Ovary (tissue), 10 donors: ENCODE data around the gene OR11H7. TPM values are rescaled to one million over a fixed set of nuclear protein-coding genes. Genes with fewer than 3 reads are reported as not detected.

Experiments used
- DNase-seq, 5 donors: peaks; one replicate each; pipeline ENCODE4 v3.0.0-alpha.2; 2019 to 2020
- H3K27ac ChIP-seq, 2 donors: fragments of 200-600 bp; one replicate each; pipeline versions ENCODE4 v1.5.1 to v1.8.0; 2019 to 2022
- H3K27me3 ChIP-seq: fragments of 200-600 bp; one replicate; pipeline ENCODE4 v1.8.0; 2022
- H3K36me3 ChIP-seq: fragments of 200-600 bp; sonication (generic); one replicate; pipeline ENCODE4 v1.5.1; 2019
- H3K4me1 ChIP-seq: one replicate; pipeline ENCODE4 v1.8.1; 2013; ENCODE audit warnings: mild to moderate bottlenecking, moderate library complexity; ENCODE audit not compliant: insufficient read depth
- H3K4me3 ChIP-seq: fragments of 200-600 bp; sonication (generic); one replicate; pipeline ENCODE4 v1.5.1; 2017
- H3K9me3 ChIP-seq, 2 donors: fragments of 200-600 bp in 1 of 2; sonication (generic) in 1 of 2; one replicate each; pipeline versions ENCODE4 v1.5.1 to v1.8.1; 2013 to 2019; ENCODE audit warnings: mild to moderate bottlenecking in 1 of 2, moderate library complexity in 1 of 2
- CTCF ChIP-seq, 3 donors: fragments of 450-650 bp in 2 of 3; fragments of 200-600 bp in 1 of 3; IDR thresholded peaks; one replicate each; pipeline versions ENCODE4 v1.5.1 to v1.8.0; 2016 to 2022; ENCODE audit warnings: antibody characterized with exemption in 3 of 3, mild to moderate bottlenecking in 1 of 3
- EP300 ChIP-seq: sonication (generic); formaldehyde crosslinking; IDR thresholded peaks from one replicate; pipeline ENCODE4 v1.6.1; 2017; ENCODE audit warnings: antibody characterized with exemption
- POLR2A ChIP-seq: fragments of 450-650 bp; IDR thresholded peaks from one replicate; pipeline ENCODE4 v1.6.1; 2017; ENCODE audit warnings: antibody characterized with exemption, mild to moderate bottlenecking, moderate library complexity
- WGBS, 3 donors: extraction: QIAGEN DNeasy Blood & Tissue Kit in 1 of 3; methylation state at CpG; one replicate each; pipeline versions ENCODE4 v1.1.5 to v1.1.7; 2013 to 2017; 5-methylcytosine and 5-hydroxymethylcytosine counted together
- intact Hi-C, 4 donors: fragments of 100-400 bp; cut with DNase I; formaldehyde crosslinking; loops; one replicate each; pipeline versions ENCODE4 v1.11.0 to v1.15.1; 2022 to 2023
- long read RNA-seq, 3 donors: library from polyadenylated mRNA in 2 of 3; unstranded in 2 of 3; transcript quantifications; one replicate each; pipeline ENCODE4 v2.0.0 and lab custom pipeline, GENCODE V29; 2021 to 2026
- polyA plus RNA-seq, 2 donors: library from polyadenylated mRNA; stranded (reverse); fragments of 200-250 nt in 1 of 2; fragments of 350-450 nt in 1 of 2; fragmentation: Illumina TruSeq in 1 of 2; extraction: RNeasy Lipid Tissue Mini Kit (QIAGEN cat#74804) in 1 of 2; gene quantifications; one replicate each; pipeline ENCODE4 v1.2.3, GENCODE V29; 2013 to 2014
- total RNA-seq, 7 donors: library from RNA; depleted of rRNA in 2 of 7; stranded (reverse); fragments of >200 nt in 2 of 7; fragmentation: NEBNext Ultra II Directional in 3 of 7; extraction: Animal tissue kit (Norgen Biotek cat#: 25700) in 3 of 7; gene quantifications; one replicate each; pipeline versions ENCODE4 v1.1.0 to v1.2.4, GENCODE V29; 2016 to 2023
- donor health status: DM: no; HTN: no; CAD: no; lungs with moderate emphysema.
- donor health status: DM: no; HTN: no; CAD: no.
- donor health status: Bipolar disorder and iron deficiency.
- donor health status: DM: yes; HTN: yes; CAD: no.
- donor health status: DM: no; HTN: no; CAD: no.
- donor health status: DM: yes; HTN: yes; CAD: no.

The OR11H7 gene
- total RNA-seq: not detected
- polyA plus RNA-seq: not detected
- long read RNA-seq, donor 1: 0 reads
- long read RNA-seq, donor 2: 0 reads
- long read RNA-seq, donor 3: 0 reads

GRCh38 chr14:20228681-20229080 is at the start of gene OR11H7:
TSS of gene OR11H7 (plus strand) at chr14:20228981.
- peaks cover 0 to 3% of the 10 kb centered on the region in 2 donors for H3K9me3 ChIP-seq
- H3K36me3 ChIP-seq: no peaks in the 10 kb centered on the region
- intact Hi-C loops: no loop called here
- no peak within 1 kb of the TSS for H3K27ac ChIP-seq
- no peak within 1 kb of the TSS for H3K4me3 ChIP-seq
- H3K4me1 ChIP-seq: no peaks in the 10 kb centered on the region
- WGBS, 3 donors: 56 to 73% (median 60%) methylated on average over 1 of the region's 1 CpG
- no peak for DNase-seq
- H3K27me3 ChIP-seq: no peaks in the 10 kb centered on the region
- TF ChIP-seq EP300: no peak
- no peak for TF ChIP-seq CTCF (IDR thresholded peaks at IDR 0.05)
- TF ChIP-seq POLR2A: no peak

GRCh38 chr14:20179218-20179617 is 49.6 kb upstream of the OR11H7 start:
- Histone ChIP-seq H3K4me3 (no peak overlapping the region), H3K27ac (no peak overlapping the region), H3K4me1 (no peaks in the 10 kb centered on the region), H3K36me3 (no peaks in the 10 kb centered on the region), H3K9me3 (no peaks in the 10 kb centered on the region), H3K27me3 (no peaks in the 10 kb centered on the region)
- TF ChIP-seq POLR2A (no peak), CTCF (IDR thresholded peaks at IDR 0.05) (no peak), EP300 (no peak)
- intact Hi-C loops: no loop called here
- no peak for DNase-seq
- 50 to 56% (median 54%) methylated on average over 5 of the region's 5 CpGs for WGBS, 3 donors

- no peaks in the 10 kb centered on the region for H3K4me1 ChIP-seq
- no peak overlapping the region for H3K4me3 ChIP-seq
- no peaks in the 10 kb centered on the region for H3K27me3 ChIP-seq
- DNase-seq: no peak
- WGBS, 3 donors: 64 to 75% (median 69%) methylated on average over 2 of the region's 2 CpGs
- H3K9me3 ChIP-seq: no peaks in the 10 kb centered on the region
- H3K27ac ChIP-seq: no peak overlapping the region
- no peaks in the 10 kb centered on the region for H3K36me3 ChIP-seq
- TF ChIP-seq EP300 (no peak), CTCF (IDR thresholded peaks at IDR 0.05) (no peak), POLR2A (no peak)
- intact Hi-C loops: no loop called here
Observed at GRCh38 chr14:20179880-20180279, 48.9 kb upstream of the OR11H7 start.

- 45 to 57% (median 51%) methylated on average over 2 of the region's 2 CpGs for WGBS, 3 donors
- Histone ChIP-seq H3K4me3 (no peak overlapping the region), H3K27ac (no peak overlapping the region), H3K4me1 (no peaks in the 10 kb centered on the region), H3K9me3 (no peaks in the 10 kb centered on the region), H3K27me3 (no peaks in the 10 kb centered on the region), H3K36me3 (no peaks in the 10 kb centered on the region)
- DNase-seq: no peak
- intact Hi-C loops: no loop called here
- TF ChIP-seq POLR2A (no peak), CTCF (IDR thresholded peaks at IDR 0.05) (no peak), EP300 (no peak)
Observed at GRCh38 chr14:20180486-20180885, 48.3 kb upstream of the OR11H7 start.

GRCh38 chr14:20184181-20184580 is 44.6 kb upstream of the OR11H7 start:
- Histone ChIP-seq H3K27me3 (no peaks in the 10 kb centered on the region), H3K4me3 (no peak overlapping the region), H3K27ac (no peak overlapping the region), H3K9me3 (no peaks in the 10 kb centered on the region), H3K4me1 (no peaks in the 10 kb centered on the region), H3K36me3 (no peaks in the 10 kb centered on the region)
- no peak for TF ChIP-seq CTCF (IDR thresholded peaks at IDR 0.05)
- no peak for TF ChIP-seq POLR2A
- TF ChIP-seq EP300: no peak
- DNase-seq: no peak
- intact Hi-C loops: no loop called here
- WGBS, 3 donors: 42 to 58% (median 56%) methylated on average over 5 of the region's 5 CpGs
